Measurements from ENCODE around the gene PTPN6. TPM values are rescaled to one million over a fixed set of nuclear protein-coding genes. Genes with fewer than 3 reads are reported as not detected.

PTPN6 gene
- total RNA-seq: 10 to 100 TPM; 11.2 to 36.6 (median 28.0) TPM
- polyA plus RNA-seq: 10 to 100 TPM; 40.6 to 51.2 (median 41.2) TPM
- long read RNA-seq, donor 1: 0 reads
- long read RNA-seq, donor 2, partial matches to known transcripts: 0 of 3 reads
- long read RNA-seq, donor 2, other reads (novel, unspliced or antisense): 0 of 3 reads
- long read RNA-seq, donor 3: 0 reads
- long read RNA-seq, donor 4, partial matches to known transcripts: 0 of 1 reads
- long read RNA-seq, donor 4, other reads (novel, unspliced or antisense): 0 of 1 reads
- long read RNA-seq, donor 5, partial matches to known transcripts: 0 of 2 reads
- long read RNA-seq, donor 5, other reads (novel, unspliced or antisense): 0 of 2 reads
- long read RNA-seq, donor 6, partial matches to known transcripts: 0 of 4 reads
- long read RNA-seq, donor 6, other reads (novel, unspliced or antisense): 0 of 4 reads
- long read RNA-seq, donor 7, partial matches to known transcripts: 0 of 3 reads
- long read RNA-seq, donor 7, other reads (novel, unspliced or antisense): 0 of 3 reads
- long read RNA-seq, donor 8, partial matches to known transcripts: 0 of 4 reads
- long read RNA-seq, donor 8, other reads (novel, unspliced or antisense): 0 of 4 reads
- long read RNA-seq, donor 9: 0 reads
- long read RNA-seq, donor 10, partial matches to known transcripts: 0 of 1 reads
- long read RNA-seq, donor 10, other reads (novel, unspliced or antisense): 0 of 1 reads

- DNase-seq: peak; percentile 54 to 58
- intact Hi-C loops (cut with DNase I; ENCODE audit: low total_unique reads): no loop called here
- Histone ChIP-seq H3K9me3 (no peaks in the 10 kb centered on the region), H3K4me3 (peak within 1 kb of the TSS; percentile 32 to 50 (median 46)), H3K36me3 (peaks cover 3 to 13% (median 12%) of the 10 kb centered on the region in 4 donors), H3K27ac (peak within 1 kb of the TSS; percentile 43 to 96 (median 71)), H3K27me3 (no peaks in the 10 kb centered on the region), H3K4me1 (peaks cover 2 to 72% (median 23%) of the 10 kb centered on the region in 4 donors)
- TF ChIP-seq, protein P1, sequence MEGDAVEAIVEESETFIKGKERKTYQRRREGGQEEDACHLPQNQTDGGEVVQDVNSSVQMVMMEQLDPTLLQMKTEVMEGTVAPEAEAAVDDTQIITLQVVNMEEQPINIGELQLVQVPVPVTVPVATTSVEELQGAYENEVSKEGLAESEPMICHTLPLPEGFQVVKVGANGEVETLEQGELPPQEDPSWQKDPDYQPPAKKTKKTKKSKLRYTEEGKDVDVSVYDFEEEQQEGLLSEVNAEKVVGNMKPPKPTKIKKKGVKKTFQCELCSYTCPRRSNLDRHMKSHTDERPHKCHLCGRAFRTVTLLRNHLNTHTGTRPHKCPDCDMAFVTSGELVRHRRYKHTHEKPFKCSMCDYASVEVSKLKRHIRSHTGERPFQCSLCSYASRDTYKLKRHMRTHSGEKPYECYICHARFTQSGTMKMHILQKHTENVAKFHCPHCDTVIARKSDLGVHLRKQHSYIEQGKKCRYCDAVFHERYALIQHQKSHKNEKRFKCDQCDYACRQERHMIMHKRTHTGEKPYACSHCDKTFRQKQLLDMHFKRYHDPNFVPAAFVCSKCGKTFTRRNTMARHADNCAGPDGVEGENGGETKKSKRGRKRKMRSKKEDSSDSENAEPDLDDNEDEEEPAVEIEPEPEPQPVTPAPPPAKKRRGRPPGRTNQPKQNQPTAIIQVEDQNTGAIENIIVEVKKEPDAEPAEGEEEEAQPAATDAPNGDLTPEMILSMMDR (IDR thresholded peaks at IDR 0.05): no peak
- no peak for TF ChIP-seq POLR2A (IDR thresholded peaks at IDR 0.05)
- TF ChIP-seq EP300 (IDR thresholded peaks at IDR 0.05): no peak
- TF ChIP-seq POLR2AphosphoS5 (IDR thresholded peaks at IDR 0.05): peak in 2 of 3 donors; percentile 24 to 61
- 58 to 77% (median 72%) methylated on average over 20 to 25 of the region's 25 CpGs for WGBS, 5 donors
These were observed at the start of gene PTPN6 for GRCh38 chr12:6950811-6951540. Gene PTPN6, plus strand, starts transcription at chr12:6951356. Its CDS starts 157 bp downstream, at chr12:6951513.

DNA sequence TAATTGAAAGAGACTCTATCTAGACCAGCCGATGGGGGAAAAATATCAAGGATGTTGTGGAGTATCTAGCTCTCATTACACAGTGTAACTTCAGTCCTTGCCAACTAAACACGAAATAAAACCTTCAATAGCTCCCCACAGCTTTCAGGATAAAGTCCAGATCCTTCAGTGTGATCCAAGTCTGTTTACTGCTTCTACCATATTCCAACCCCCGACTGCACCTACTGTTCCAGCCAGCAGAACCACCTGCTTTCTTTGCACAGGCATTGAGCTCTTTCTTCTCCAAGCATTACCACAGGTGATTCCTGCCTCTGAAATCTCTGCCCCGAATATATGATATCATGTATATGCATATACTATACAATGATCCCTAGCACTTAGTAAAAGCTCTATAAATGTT, 48.7 kb upstream of the PTPN6 start:
- no peaks in the 10 kb centered on the region for H3K27me3 ChIP-seq
- H3K4me3 ChIP-seq: no peak overlapping the region
- H3K9me3 ChIP-seq: no peaks in the 10 kb centered on the region
- DNase-seq: no peak
- TF ChIP-seq POLR2AphosphoS5 (IDR thresholded peaks at IDR 0.05): no peak
- WGBS, 5 donors: 64 to 71% (median 68%) methylated on average over 4 of the region's 4 CpGs
- peaks cover 11 to 31% (median 26%) of the 10 kb centered on the region in 4 donors for H3K4me1 ChIP-seq
- intact Hi-C loops (cut with DNase I; ENCODE audit: low total_unique reads): no loop called here
- peaks cover 0 to 13% (median 11%) of the 10 kb centered on the region in 4 donors for H3K36me3 ChIP-seq
- no peak overlapping the region for H3K27ac ChIP-seq

DNA sequence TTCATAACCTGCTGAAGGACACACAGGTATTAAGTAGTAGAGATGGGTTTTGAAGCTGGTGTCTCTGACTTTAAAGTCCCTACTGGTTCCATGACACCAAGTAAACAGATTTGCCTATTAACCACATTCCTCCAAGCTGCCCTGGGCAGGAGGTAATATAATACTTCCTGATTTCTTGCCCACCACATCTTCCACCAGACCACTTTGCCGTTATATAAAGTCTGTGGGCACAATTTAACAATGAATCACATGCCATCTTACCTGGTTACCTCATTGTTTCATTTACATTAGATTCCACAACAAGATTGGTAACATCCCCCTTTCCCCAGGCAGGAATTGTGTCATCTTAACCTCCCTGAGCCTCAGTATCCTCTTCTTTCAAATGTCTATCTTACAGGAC, 47.4 kb upstream of the PTPN6 start:
- no peaks in the 10 kb centered on the region for H3K27me3 ChIP-seq
- WGBS, 5 donors: 69 to 84% (median 80%) methylated on average over 1 of the region's 1 CpG

More for the DNA sequence above, 47.4 kb upstream of the PTPN6 start:
- Histone ChIP-seq H3K36me3 (peaks cover 0 to 13% (median 12%) of the 10 kb centered on the region in 4 donors), H3K9me3 (no peaks in the 10 kb centered on the region), H3K27ac (no peak overlapping the region), H3K4me3 (no peak overlapping the region), H3K4me1 (peaks cover 11 to 31% (median 26%) of the 10 kb centered on the region in 4 donors)
- TF ChIP-seq, protein P1 (IDR thresholded peaks at IDR 0.05): no peak
- TF ChIP-seq POLR2AphosphoS5 (IDR thresholded peaks at IDR 0.05): no peak
- no peak for TF ChIP-seq EP300 (IDR thresholded peaks at IDR 0.05)
- no peak for TF ChIP-seq POLR2A (IDR thresholded peaks at IDR 0.05)
- DNase-seq: no peak
- intact Hi-C loops (cut with DNase I; ENCODE audit: low total_unique reads): no loop called here
